ENCODE results near the gene SPACA4.
"Not testable (repeated sequence)": the region's sequence is repeated elsewhere in the genome, so short reads cannot be mapped to it uniquely, and the experiment has no call there.

SPACA4 gene

GRCh38 chr19:48619692-48620585 is 13.4 kb downstream of the SPACA4 start:
- Mint-ChIP-seq H3K4me1 (ENCODE audit: low read depth) (peaks cover 44% of the 10 kb centered on the region), H3K4me3 (peak overlapping the region; percentile 98), H3K27ac (peak overlapping the region; percentile 100), H3K9me3 (ENCODE audit: low read depth) (no peaks in the 10 kb centered on the region), H3K27me3 (no peaks in the 10 kb centered on the region), H3K36me3 (peaks cover 16% of the 10 kb centered on the region)

- peak overlapping the region; percentile 96 for H3K27ac Mint-ChIP-seq
- peaks cover 8% of the 10 kb centered on the region for H3K36me3 Mint-ChIP-seq
- H3K27me3 Mint-ChIP-seq: no peaks in the 10 kb centered on the region
- peaks cover 41% of the 10 kb centered on the region for H3K4me1 Mint-ChIP-seq (ENCODE audit: low read depth)
- no peaks in the 10 kb centered on the region for H3K9me3 Mint-ChIP-seq (ENCODE audit: low read depth)
- peak overlapping the region; percentile 87 for H3K4me3 Mint-ChIP-seq
Measured at GRCh38 chr19:48623556-48624066, 17.1 kb downstream of the SPACA4 start.

- H3K27ac Mint-ChIP-seq: peak overlapping the region; percentile 96
- H3K36me3 Mint-ChIP-seq: peaks cover 7% of the 10 kb centered on the region
- no peaks in the 10 kb centered on the region for H3K9me3 Mint-ChIP-seq (ENCODE audit: low read depth)
- peak overlapping the region; percentile 87 for H3K4me3 Mint-ChIP-seq
- H3K27me3 Mint-ChIP-seq: no peaks in the 10 kb centered on the region
- peaks cover 41% of the 10 kb centered on the region for H3K4me1 Mint-ChIP-seq (ENCODE audit: low read depth)
Measured at GRCh38 chr19:48624067-48624594, 17.6 kb downstream of the SPACA4 start.

- Mint-ChIP-seq H3K9me3 (ENCODE audit: low read depth) (no peaks in the 10 kb centered on the region), H3K4me3 (peak overlapping the region; percentile 87), H3K36me3 (peaks cover 5% of the 10 kb centered on the region), H3K4me1 (ENCODE audit: low read depth) (peaks cover 35% of the 10 kb centered on the region), H3K27ac (peak overlapping the region; percentile 96), H3K27me3 (no peaks in the 10 kb centered on the region)
Measured at GRCh38 chr19:48624791-48625723, 18.5 kb downstream of the SPACA4 start.

- peaks cover 5% of the 10 kb centered on the region for H3K36me3 Mint-ChIP-seq
- H3K9me3 Mint-ChIP-seq (ENCODE audit: low read depth): no peaks in the 10 kb centered on the region
- no peaks in the 10 kb centered on the region for H3K27me3 Mint-ChIP-seq
- no peak overlapping the region for H3K27ac Mint-ChIP-seq
- peaks cover 32% of the 10 kb centered on the region for H3K4me1 Mint-ChIP-seq (ENCODE audit: low read depth)
- no peak overlapping the region for H3K4me3 Mint-ChIP-seq
Measured at GRCh38 chr19:48625891-48626327, 19.4 kb downstream of the SPACA4 start.

- no peak overlapping the region for H3K4me3 Mint-ChIP-seq
- no peak overlapping the region for H3K27ac Mint-ChIP-seq
- H3K27me3 Mint-ChIP-seq: no peaks in the 10 kb centered on the region
- peaks cover 33% of the 10 kb centered on the region for H3K4me1 Mint-ChIP-seq (ENCODE audit: low read depth)
- H3K9me3 Mint-ChIP-seq (ENCODE audit: low read depth): no peaks in the 10 kb centered on the region
- peaks cover 3% of the 10 kb centered on the region for H3K36me3 Mint-ChIP-seq
Measured at GRCh38 chr19:48627201-48627864, 20.8 kb downstream of the SPACA4 start.

GRCh38 chr19:48627865-48628314 is 21.3 kb downstream of the SPACA4 start:
- Mint-ChIP-seq H3K36me3 (peaks cover 3% of the 10 kb centered on the region), H3K27me3 (no peaks in the 10 kb centered on the region), H3K9me3 (ENCODE audit: low read depth) (no peaks in the 10 kb centered on the region), H3K4me3 (no peak overlapping the region), H3K4me1 (ENCODE audit: low read depth) (peaks cover 37% of the 10 kb centered on the region), H3K27ac (no peak overlapping the region)

GRCh38 chr19:48628486-48629296 is 22.1 kb downstream of the SPACA4 start:
- Mint-ChIP-seq H3K36me3 (peaks cover 2% of the 10 kb centered on the region), H3K4me3 (no peak overlapping the region), H3K9me3 (ENCODE audit: low read depth) (no peaks in the 10 kb centered on the region), H3K4me1 (ENCODE audit: low read depth) (peaks cover 39% of the 10 kb centered on the region), H3K27ac (no peak overlapping the region), H3K27me3 (no peaks in the 10 kb centered on the region)

- peaks cover 40% of the 10 kb centered on the region for H3K4me1 Mint-ChIP-seq (ENCODE audit: low read depth)
- H3K4me3 Mint-ChIP-seq: no peak overlapping the region
- H3K36me3 Mint-ChIP-seq: no peaks in the 10 kb centered on the region
- no peaks in the 10 kb centered on the region for H3K9me3 Mint-ChIP-seq (ENCODE audit: low read depth)
- H3K27ac Mint-ChIP-seq: no peak overlapping the region
- no peaks in the 10 kb centered on the region for H3K27me3 Mint-ChIP-seq
Measured at GRCh38 chr19:48629297-48629598, 22.7 kb downstream of the SPACA4 start.

- peaks cover 42% of the 10 kb centered on the region for H3K4me1 Mint-ChIP-seq (ENCODE audit: low read depth)
- H3K27me3 Mint-ChIP-seq: no peaks in the 10 kb centered on the region
- H3K36me3 Mint-ChIP-seq: no peaks in the 10 kb centered on the region
- no peaks in the 10 kb centered on the region for H3K9me3 Mint-ChIP-seq (ENCODE audit: low read depth)
- no peak overlapping the region for H3K27ac Mint-ChIP-seq
- H3K4me3 Mint-ChIP-seq: no peak overlapping the region
Measured at GRCh38 chr19:48629599-48630295, 23.2 kb downstream of the SPACA4 start.

- no peak overlapping the region for H3K4me3 Mint-ChIP-seq
- H3K27me3 Mint-ChIP-seq: no peaks in the 10 kb centered on the region
Measured at GRCh38 chr19:48630296-48631063, 23.9 kb downstream of the SPACA4 start.

GRCh38 chr19:48631225-48631624 is 24.7 kb downstream of the SPACA4 start:
- no peaks in the 10 kb centered on the region for H3K36me3 Mint-ChIP-seq
- no peaks in the 10 kb centered on the region for H3K27me3 Mint-ChIP-seq
- no peak overlapping the region for H3K27ac Mint-ChIP-seq
- peaks cover 45% of the 10 kb centered on the region for H3K4me1 Mint-ChIP-seq (ENCODE audit: low read depth)
- H3K4me3 Mint-ChIP-seq: no peak overlapping the region
- H3K9me3 Mint-ChIP-seq (ENCODE audit: low read depth): no peaks in the 10 kb centered on the region

More at GRCh38 chr19:48630296-48631063, 23.9 kb downstream of the SPACA4 start:
- peaks cover 42% of the 10 kb centered on the region for H3K4me1 Mint-ChIP-seq (ENCODE audit: low read depth)
- H3K9me3 Mint-ChIP-seq (ENCODE audit: low read depth): no peaks in the 10 kb centered on the region
- no peak overlapping the region for H3K27ac Mint-ChIP-seq
- H3K36me3 Mint-ChIP-seq: no peaks in the 10 kb centered on the region

- H3K9me3 Mint-ChIP-seq (ENCODE audit: low read depth); H3K27me3 Mint-ChIP-seq; H3K36me3 Mint-ChIP-seq: not testable (repeated sequence)
- H3K4me1 Mint-ChIP-seq (ENCODE audit: low read depth): peaks cover 39% of the 10 kb centered on the region
- H3K4me3 Mint-ChIP-seq: peak overlapping the region; percentile 35
- H3K27ac Mint-ChIP-seq: peak overlapping the region; percentile 78
Measured at GRCh38 chr19:48632286-48632685, 25.7 kb downstream of the SPACA4 start.

All from activated naive CD8-positive, alpha-beta T cell (primary cell).